NK-92 treated with Interleukin-12 subunit alpha and Interleukin-12 subunit beta, amount 100 ng/mL, for 24 hours (cell line): ENCODE results near the gene BCL2L12.

Source experiments
- DNase-seq: peaks from one replicate; lab custom pipeline; 2025; lab: John Stamatoyannopoulos, UW

The BCL2L12 gene

GRCh38 chr19:49664171-49665035, 1.3 kb upstream of the BCL2L12 start:
- DNase-seq: peak; percentile 88

DNA sequence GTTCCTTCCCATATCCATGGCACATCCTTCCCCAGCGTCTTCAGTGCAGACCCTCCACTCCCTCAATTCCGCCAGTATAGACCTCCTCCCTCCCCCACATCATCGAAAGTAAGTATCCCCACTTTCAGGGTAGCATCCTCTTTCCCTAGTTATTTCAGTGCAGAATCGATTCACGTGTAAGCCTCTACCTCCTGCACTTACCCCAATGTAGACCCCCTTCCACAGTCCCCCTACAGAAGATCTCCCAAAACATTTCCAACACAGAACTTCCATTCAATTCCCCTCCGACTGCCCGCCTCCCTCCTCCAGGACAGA, 740 bp upstream of the BCL2L12 start:
- DNase-seq: no peak

GRCh38 chr19:49666120-49666444, 349 bp downstream of the BCL2L12 start:
- DNase-seq: no peak

GRCh38 chr19:49667473-49667872, 1.7 kb downstream of the BCL2L12 start:
- DNase-seq: no peak

- DNase-seq: no peak
These were observed 3.8 kb downstream of the BCL2L12 start for GRCh38 chr19:49669516-49669915.

DNA sequence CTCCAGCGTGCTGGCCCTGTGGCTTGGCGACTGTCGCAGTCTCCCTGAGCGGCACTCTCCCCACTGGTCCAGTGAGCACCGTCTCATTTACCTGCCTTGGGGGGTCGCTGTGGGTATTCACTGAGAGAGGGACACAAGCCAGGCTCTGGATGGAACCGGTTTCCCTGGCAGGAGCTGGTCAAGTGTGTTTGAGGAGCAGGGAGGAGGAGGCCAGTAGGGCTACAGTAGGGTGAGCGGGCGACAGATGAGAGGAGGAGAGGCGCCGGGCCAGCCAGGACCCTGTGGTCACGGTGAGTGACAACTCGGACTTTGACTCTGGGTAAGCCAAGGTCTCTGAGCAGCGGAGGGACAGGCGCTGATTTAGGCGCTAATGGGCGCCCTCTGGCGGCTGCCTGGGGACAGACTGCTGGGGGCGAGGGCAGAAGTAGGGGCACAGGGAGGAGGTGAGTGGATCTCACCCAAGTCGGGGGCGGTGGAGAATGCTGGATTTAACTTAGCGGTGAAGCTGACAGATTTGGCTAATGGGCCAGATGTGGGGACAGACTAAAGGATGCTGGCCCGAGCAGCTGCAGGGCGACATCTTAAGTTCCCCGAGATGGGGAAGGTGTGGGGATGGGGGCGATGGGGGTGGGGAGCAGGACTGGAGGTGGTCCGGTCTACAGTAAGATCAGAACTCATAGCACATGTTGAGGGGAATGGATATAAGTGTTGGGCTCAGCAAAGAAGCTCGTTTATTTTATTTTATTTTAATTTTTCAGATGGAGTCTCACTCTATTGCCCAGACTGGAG, 6.6 kb downstream of the BCL2L12 start:
- peak; percentile 55 for DNase-seq

DNA sequence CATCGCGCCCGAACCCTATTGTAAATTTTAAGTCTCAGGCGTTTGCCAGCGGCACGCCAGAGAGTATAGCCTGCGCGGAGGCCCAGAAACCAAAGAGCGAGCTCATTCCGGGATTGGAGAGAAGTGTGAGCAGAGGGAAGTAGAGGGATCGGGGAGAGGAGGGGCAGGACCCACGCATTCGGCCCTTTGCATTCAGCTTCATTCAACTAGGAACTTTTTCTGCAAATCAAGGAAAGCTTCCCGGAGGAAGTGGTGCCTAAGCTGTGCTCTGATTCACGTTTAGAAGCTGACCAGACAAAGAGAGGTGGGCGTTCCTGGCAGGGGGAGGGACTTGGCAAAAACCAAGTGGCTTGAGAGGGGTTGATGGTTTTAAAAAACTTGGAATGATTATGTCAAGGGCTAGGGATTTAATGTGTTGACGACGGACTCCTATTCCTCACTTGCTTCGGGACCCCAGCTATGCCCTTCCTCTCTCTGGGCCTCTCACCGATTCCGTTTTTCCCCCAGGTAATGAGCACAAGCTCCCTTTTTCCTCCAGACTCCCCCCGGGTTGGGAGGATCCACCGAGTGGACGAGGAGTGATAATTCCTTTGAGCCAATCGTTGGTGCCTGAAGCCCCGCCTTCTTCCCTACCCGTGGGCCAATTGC, 10.5 kb downstream of the BCL2L12 start:
- peak; percentile 72 for DNase-seq

DNA sequence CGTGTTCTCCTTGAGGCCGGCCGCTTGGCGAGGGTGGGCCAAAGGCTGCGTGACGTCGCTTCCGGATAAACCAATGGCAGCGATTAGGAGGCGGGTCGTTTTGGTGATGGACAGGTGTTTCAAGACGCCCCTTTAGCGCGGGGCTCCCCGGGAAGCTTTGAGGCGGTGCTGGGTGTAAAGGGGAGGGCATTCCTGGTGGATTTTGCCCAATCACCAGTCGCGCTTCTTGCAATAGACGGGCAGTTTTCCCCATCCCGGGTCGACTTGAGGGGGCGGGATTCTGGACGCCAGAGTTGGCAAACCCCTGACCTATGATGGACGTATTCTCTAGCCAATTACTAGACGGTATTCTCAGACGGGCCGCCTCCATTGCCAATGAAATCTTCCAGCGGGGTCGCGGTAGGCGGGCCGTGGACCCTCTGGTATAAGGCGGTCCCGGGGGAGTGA, 11.1 kb downstream of the BCL2L12 start:
- DNase-seq: peak; percentile 98

GRCh38 chr19:49677231-49677900, 11.6 kb downstream of the BCL2L12 start, which contains the start of gene PRMT1:
Gene PRMT1, plus strand, starts transcription at chr19:49677271. Its CDS starts 10 bp downstream, at chr19:49677281.
- DNase-seq: peak; percentile 53

- DNase-seq: peak; percentile 67
These were observed 12.4 kb downstream of the BCL2L12 start for GRCh38 chr19:49677901-49678674.

GRCh38 chr19:49678985-49679770, 13.4 kb downstream of the BCL2L12 start:
- no peak for DNase-seq

- no peak for DNase-seq
These were observed 14.2 kb downstream of the BCL2L12 start for GRCh38 chr19:49679771-49680413.

DNA sequence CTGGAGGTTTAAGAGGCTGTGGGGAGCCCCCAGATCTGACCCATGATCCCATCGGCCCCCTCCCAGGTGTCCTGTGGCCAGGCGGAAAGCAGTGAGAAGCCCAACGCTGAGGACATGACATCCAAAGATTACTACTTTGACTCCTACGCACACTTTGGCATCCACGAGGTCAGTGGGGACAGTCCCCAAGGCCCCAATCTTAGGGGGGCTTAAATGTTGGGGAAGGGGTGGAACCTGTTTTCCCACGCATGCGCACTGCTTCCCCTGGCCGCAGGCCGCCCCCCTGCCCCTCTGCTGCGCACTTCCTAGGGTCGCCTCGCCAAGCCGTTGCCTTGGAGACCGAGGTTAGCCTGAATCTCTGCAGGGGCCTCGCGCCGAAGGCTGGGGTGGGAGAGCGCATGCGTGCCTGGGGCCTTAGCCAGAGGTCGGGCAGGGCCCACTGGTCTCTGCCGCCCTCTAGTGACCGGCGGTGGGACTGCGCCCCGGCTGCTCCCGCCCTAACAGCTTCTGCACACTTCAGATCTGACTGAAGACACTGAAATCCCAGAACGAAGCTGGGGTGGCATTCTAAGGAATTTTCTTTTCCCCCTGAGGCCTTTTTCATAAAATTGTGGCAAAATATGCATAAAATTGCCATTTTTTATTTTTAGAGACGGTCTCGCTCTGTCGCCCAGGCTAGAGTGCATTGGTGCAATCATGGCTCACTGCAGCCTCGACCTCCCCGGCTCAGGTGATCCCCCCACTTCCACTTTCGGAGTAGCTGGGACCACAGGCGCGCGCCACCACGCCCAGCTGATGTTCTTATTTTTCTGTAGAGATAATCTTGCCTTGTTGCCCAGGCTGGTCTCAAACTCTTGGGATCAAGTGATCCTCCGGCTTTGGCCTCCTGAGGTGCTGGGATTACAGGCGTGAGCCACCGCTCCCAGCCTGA, 15.0 kb downstream of the BCL2L12 start:
- peak; percentile 70 for DNase-seq

DNA sequence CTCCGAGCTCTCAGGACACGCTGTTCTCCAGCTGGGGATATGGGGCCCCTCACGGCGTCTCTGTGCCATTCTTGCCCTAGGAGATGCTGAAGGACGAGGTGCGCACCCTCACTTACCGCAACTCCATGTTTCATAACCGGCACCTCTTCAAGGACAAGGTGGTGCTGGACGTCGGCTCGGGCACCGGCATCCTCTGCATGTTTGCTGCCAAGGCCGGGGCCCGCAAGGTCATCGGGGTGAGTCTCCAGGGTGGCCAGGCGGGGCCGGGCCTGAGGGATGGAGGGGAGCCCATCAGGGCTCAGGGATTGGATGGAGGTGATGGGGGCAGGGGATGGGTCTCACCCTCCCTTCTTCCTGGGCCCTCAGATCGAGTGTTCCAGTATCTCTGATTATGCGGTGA, 16.1 kb downstream of the BCL2L12 start:
- no peak for DNase-seq

DNA sequence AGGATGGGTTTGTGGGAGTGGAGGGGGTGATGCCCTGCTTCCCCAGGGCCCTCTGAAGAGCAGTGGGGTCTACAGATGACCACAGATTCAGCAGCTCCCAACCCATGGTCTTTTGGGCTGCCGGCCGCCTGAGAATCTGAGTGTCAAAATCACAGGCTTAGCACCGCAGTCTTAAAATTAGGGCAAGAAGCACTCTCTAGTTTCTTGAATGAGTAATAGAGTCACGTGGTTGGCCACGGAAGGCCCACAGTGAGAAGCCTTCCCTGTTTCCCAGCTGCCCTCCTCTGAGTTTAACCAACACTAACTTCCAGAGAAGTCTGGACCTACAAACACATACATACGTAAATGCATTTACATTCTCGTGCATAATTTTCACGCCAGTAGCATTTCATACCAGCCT, 16.5 kb downstream of the BCL2L12 start:
- no peak for DNase-seq

DNA sequence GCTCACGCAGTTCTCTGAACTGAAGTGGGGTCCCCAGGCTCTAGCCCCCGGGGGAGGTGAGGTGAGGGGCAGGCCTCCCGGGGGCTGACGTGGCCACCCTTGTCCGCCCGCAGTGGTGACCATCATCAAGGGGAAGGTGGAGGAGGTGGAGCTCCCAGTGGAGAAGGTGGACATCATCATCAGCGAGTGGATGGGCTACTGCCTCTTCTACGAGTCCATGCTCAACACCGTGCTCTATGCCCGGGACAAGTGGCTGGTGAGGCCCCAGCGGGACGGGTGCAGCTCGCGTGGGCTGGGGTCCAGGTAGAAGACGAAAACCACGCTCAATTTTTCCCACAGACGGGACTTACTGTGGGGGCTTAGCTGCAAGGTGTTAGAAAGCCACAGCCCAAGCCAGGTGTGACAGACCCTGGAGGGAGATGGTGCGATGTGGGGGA, 18.1 kb downstream of the BCL2L12 start:
- no peak for DNase-seq

- DNase-seq: no peak
These were observed 18.7 kb downstream of the BCL2L12 start for GRCh38 chr19:49684251-49684982.

DNA sequence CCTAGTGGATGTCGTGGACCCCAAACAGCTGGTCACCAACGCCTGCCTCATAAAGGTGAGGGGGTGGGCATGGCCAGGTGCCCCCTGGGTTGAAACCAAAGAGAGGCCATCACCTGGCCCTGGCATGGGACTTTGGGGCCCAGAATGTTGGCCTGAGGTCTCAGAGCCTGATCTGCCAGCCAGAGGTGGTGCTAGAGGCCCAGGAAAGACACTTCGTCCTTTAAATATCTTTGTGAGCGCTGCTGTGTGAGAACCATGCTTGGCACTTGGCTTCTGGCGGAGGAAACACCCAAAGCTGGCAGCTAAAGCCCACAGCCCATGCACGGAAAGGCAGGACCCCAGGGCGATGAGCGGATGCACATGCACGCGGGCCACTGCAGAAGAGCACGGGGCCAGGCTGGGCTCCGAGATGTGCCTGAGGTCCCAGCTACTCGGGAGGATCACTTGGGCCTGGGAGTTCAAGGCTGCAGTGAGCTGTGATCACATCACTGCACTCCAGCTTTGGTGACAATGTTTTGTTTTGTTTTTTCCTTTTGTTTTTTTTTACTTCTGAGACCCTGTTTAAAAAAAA, 19.3 kb downstream of the BCL2L12 start:
- no peak for DNase-seq
